Peyer's patch (tissue), 4 donors: ENCODE measurements around the gene MAP3K5.

ENCODE experiments used
- POLR2A ChIP-seq, 2 donors: fragments of 450-650 bp; IDR thresholded peaks; one replicate each; pipeline ENCODE4 v1.5.1; 2017; ENCODE audit warnings: antibody characterized with exemption in 2 of 2, mild to moderate bottlenecking in 2 of 2, moderate library complexity in 2 of 2
- TF ChIP-seq, protein P1 (sequence below), 6 experiments: fragments of 450-650 bp in 4 of 6; fragments of 200-600 bp in 2 of 6; sonication (generic) in 1 of 6; IDR thresholded peaks; one replicate each; pipeline ENCODE4 v1.5.1; 2017 to 2019; ENCODE audit warnings: antibody characterized with exemption in 6 of 6, mild to moderate bottlenecking in 3 of 6, moderate library complexity in 1 of 6

DNA sequence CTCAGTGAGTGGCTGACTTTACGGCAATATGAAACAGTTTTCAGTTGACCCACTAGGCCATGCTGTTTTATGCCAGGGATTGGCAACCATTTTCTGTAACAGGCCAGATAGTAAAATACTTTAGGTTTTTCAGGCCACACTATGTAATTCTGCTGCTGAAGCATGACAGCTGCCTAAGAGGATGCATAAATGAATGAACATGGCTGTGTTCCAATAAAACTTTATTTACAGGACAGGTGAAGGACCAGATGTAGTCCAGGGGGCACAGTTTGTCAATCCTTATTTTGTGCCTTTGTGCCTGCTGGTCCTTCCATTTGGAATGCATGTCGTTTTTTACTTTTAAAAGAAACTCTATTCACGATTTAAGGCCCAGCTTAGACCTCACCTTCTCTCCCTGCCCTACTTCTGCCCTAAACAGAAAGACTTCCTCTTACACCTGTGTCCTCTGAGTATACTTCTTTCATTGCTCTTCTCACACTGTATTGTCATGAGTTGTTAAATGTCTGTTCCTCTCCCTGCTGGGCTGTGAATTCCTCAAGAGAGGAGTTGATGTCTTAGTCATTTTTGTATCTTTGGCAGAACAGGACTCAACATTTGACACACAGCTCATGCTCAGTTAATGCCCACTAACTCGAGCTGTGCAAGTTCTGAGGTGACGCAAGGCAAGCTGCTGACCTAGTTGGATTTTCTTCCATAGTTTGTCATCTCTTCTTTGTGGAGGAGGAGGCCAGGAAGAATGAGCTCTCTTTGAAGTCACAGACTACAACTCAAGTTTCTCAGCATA is 152.0 kb downstream of the MAP3K5 start:
- TF ChIP-seq POLR2A (IDR thresholded peaks at IDR 0.05), result no peak
- TF ChIP-seq, protein P1, sequence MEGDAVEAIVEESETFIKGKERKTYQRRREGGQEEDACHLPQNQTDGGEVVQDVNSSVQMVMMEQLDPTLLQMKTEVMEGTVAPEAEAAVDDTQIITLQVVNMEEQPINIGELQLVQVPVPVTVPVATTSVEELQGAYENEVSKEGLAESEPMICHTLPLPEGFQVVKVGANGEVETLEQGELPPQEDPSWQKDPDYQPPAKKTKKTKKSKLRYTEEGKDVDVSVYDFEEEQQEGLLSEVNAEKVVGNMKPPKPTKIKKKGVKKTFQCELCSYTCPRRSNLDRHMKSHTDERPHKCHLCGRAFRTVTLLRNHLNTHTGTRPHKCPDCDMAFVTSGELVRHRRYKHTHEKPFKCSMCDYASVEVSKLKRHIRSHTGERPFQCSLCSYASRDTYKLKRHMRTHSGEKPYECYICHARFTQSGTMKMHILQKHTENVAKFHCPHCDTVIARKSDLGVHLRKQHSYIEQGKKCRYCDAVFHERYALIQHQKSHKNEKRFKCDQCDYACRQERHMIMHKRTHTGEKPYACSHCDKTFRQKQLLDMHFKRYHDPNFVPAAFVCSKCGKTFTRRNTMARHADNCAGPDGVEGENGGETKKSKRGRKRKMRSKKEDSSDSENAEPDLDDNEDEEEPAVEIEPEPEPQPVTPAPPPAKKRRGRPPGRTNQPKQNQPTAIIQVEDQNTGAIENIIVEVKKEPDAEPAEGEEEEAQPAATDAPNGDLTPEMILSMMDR (IDR thresholded peaks at IDR 0.05), result no peak
